ENCODE data around the gene NKX6-2.

NKX6-2 gene

DNA sequence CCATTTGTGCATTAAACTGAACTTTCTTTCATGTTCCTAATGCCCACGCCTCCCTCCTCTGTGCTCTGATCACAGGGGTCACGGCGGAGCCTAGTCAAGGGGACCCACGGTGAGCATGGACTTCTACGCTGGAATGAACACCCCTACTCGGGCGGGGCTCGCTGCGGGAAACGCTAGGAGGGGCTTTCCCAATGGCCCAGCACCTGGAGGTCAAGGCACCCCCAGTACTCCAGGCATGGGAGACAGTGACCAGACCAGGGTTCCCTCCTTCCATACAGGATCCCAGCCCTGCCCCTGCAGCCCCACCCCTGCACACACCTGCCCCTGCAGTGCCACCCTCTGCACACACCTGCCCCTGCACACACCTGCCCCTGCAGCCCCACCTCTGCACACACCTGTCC lies 27.1 kb upstream of the NKX6-2 start:
- DNase-seq (ENCODE audit: low read depth) = no peak

DNA sequence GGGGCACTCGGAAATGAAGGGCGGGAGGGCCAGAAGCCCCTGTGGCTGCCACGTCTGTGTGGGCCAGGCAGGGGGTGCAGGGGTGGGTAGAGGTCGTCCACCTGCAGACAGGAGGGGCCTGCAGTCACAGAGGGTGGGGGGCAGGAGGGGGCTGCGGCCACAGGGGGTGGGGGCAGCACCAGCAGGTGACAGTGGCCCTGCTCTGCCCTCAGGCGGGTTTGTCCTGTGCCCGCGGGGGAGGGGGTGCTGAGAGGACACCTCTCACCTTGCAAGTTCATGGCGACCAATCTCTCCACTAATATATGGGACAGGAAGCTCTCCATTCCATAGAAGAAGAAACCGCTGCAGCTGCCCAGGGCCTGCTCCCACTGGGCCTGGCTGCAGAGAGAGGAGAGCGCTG lies 26.6 kb upstream of the NKX6-2 start:
- DNase-seq (ENCODE audit: low read depth) = no peak

DNA sequence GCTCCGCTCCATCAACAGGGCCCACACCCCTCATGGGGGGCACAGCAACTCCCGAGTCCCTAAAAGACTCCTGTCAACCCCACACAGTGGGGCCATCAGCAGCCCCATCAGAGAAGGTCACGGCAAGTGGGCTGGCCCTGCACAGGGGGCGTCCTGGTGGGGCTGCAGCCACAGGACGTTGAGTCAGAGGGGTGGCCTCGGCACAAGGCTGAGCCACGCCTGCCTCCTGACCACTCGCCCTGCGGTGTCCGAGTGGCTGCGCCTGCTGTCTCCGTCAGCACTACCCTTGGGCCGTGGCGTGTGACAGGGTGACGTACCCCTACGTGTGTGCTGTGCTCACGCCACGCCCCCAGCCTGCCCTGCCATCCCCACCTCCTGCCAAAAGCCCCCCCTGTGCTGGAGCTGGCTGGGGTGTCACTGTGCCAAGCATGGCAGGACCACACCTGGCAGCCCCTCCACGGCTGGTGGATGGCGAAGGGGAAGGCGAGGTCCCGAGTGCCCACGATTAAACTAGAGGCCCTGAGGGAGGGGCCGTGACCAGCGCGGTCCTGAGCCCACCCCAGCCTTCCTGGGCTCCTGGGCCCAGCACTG lies 26.0 kb upstream of the NKX6-2 start:
- DNase-seq (ENCODE audit: low read depth) = no peak

DNA sequence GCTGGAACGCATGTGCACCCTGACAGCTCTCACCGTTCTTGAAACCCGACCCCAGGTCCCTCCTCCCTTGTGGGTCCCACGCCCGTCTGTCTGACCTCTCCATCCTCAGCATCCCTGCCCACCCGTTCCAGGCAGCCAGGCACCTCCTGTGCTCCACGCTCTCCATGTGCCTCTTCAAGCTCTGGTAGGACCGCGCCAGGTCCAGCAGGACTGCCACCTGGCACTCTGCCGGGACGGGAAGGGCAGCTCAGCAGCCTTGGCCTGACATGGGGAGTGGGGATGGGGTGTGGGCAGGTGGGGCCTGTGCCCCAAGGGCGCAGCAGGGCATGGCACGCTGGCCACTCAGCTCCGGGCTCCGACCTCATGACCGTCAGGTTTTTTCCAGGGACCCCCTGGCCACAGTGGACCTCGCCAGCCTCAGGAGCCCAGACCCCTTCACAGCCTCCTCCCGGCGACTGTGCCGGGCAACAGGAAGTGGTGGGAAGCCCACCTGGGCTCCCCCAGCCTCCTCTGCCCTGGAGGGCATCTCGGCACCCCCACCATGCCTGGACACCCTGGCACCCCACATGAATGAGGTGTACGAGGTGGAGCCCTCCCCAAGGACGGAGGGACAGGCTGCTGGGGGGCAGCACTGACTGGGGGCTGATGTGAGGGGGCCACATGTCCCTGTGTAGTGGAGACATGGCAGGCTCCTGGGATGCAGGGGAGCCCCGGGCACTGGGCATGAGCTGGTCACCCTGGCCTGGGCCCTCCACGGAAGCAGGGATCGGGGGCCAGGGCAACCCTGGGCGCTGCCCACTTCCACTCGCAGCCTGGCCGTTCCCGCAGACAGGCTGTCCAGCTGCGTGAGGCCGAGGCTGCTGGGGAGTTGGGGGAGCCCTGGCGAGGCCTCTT lies 25.1 kb upstream of the NKX6-2 start:
- no peak for DNase-seq (ENCODE audit: low read depth)

DNA sequence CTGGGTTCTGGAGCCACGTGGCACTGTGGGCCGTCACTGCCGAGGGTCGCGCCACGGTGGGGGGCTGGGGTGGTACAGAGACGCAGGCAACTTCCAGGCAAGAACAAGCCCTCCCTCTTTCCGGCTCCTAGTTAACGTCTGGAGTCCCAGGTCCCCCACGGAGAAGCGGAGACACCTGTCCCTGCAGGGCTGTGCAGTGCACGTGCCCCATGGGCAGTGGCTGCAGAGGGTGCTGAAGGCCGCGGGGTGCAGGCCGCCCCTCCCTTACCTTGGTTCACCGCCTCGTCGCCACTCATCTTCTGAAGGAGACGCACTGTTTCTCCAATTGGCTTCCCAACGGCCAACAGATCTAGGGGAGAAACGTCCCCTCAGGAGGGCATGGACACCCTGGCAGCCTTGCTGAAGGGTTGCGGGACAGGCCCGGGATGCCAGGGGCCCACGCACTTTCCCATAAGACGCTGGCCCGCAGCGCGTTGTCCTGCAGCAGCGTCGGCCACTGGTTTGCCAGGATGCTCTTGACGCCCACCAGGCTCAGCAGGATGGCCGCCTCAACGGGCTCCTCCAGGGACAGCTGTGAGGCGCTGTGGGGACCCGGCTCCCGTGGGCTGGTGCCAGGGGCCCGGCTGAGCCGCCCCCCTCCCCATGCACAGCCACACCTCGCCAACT lies 24.3 kb upstream of the NKX6-2 start:
- DNase-seq (ENCODE audit: low read depth) = no peak

DNA sequence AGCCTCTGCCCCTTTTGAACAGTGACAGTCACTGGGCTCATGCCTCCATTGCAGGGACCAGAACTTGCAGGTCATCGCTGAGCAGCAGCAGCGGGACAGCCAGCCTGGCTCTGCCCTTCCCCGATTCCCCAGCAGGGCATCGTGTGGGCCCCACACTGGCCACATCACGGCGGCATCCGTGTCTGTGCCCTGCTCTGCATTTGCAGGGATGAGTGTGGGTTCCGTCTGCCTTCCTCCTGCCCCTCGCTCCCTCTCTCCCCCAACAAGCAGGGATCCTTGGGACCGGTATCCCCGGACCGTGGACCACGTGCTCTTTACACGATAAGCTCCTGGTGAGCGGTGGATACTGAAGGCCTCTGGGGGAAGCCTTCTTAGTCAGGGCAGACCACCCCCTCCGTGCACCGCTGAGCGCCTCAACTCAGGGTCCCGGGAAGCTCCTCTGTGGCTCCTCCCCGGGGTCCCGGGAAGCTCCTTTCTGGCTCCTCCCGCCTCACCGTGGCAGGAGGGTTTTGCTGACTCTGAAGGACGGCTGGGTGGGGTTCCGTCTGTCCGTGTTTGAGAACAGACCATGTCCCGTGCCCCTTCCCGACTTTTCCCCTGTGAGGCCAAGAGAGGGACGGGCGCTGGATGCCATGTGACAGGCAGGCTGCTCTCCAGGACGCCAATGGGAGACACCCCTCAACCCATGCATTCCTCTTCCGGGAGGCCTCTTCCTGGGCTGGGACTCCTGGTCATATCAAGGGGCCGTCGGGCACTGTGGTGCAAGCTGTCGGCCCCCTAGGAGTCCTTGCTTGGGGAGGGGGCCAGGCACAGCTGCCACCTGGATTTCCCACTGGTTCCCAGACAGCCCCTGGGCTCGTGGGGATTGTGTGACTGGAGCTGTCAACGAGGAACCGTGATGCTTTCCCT lies 23.5 kb upstream of the NKX6-2 start:
- no peak for DNase-seq (ENCODE audit: low read depth)

DNA sequence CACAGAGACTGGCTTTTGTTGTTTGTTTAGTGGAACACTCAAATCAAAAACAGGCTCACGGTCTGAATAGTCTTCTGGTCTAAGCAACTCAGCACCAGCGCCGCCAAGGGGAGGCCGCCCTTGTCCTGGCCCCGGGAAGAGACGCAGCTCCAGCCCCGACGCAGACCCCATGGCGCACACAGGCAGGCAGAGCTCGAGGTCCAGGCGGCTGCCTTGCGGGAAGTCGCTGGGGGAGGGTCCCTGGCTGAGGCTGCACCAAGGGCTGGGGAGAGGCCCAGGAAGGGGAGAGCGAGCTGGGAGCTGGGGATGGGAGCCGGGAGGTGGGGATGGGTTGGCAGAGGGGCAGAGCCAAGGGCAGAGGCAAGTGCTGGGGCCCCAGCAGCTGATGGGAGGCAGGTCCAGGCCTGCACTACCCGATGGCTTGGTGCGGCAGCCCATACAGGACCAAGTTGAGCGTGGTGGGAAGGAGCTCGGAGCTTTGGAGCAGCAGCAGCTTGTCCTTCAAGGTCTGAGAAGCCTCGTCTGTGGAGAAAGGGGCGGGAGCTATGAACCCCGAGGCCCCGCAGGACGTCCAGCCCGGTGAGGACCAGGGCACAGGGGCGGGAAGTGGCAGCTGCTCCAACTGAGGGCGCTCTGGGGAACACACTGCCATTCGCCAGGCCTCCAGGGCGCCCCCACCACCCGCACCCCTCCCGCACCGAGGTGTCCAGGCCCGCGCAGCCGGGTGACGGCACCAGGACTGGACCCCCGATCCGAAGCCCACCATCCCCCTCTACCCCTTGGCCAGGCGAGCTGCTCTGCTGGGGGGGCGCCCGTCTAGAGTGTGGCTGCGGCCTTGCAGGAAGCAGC lies 22.7 kb upstream of the NKX6-2 start:
- no peak for DNase-seq (ENCODE audit: low read depth)

DNA sequence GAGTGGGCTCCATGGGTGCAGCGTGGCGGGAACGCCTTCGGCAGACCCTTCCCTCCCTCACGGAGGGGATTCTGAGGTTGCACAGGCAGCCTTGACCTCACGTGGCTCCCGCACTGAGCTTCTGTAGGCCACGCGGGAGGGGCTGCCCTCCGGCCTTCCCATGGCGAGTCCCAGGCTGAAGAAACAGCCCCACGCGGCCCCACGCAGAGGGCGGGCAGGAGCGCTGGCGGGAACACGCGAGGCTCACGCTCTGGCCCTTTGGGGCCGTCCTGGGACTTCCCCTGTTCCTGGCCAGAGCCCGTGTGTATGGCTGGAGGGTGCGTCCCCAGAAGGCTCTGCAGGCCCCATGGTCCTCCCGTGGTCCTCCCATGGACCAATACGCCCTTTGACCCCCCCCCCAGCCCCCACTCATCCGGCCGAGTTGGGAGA lies 21.7 kb upstream of the NKX6-2 start:
- DNase-seq (ENCODE audit: low read depth) = no peak

DNA sequence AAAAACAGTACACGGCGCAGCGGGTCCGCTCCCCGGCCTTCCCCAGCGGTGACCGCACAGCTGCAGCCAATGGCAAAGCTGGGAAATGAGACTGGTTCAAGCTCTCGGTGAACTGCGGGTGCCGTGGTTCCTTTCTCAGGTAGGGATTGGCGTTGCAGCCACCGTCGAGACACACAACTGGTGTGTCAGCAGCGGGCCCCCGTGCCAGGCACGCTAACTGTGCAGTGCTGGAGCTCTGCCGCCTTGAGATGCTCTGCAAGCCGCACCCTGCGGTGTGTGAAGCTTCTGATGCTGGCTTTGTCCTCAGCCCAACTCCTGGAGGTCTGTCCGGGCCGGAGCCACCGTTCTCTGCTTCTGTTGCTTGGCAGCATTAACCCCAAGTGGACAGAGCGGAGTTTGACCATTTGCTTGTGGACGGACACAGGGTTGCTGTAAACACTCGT lies 20.6 kb upstream of the NKX6-2 start:
- DNase-seq (ENCODE audit: low read depth) = no peak

DNA sequence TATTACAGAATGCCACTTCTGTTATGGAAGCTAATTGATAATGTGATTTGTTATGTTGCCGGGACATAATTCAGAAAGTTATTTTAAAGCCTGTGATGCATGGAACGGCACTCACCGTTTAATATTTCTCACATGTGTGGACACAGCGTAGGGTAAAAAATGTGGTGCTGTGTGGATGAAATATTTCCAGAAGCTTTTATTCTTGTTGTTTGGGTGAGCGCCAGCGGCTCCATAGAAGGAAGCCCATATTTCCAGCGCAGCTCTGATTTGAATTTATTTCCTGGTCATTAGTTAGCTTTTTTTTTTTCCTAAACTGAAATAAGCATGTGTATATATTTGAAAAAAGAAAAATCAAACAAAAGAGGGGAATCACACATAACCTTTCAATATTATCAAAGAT lies 20.2 kb upstream of the NKX6-2 start:
- DNase-seq (ENCODE audit: low read depth) = no peak

DNA sequence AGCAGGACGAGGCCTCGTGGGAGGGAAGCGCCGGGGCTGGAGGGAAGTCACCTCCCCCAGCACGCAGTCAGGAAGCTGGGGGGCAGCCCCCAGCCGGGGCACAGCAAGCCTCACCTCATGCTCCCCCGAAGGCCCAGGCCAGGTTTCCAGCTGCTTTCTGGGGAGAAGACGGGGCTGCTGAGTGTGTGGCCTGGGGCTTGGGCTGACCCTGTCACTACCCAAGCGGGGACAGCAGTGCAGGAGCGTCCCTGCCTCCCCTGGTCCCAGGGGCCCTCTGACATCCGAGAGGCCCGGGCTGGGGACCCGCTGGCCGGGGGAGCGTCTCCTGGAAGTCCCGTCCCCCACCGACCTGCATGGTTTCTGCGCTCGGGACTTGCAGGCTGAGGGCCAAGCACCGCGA lies 19.7 kb upstream of the NKX6-2 start:
- DNase-seq (ENCODE audit: low read depth) = no peak

DNA sequence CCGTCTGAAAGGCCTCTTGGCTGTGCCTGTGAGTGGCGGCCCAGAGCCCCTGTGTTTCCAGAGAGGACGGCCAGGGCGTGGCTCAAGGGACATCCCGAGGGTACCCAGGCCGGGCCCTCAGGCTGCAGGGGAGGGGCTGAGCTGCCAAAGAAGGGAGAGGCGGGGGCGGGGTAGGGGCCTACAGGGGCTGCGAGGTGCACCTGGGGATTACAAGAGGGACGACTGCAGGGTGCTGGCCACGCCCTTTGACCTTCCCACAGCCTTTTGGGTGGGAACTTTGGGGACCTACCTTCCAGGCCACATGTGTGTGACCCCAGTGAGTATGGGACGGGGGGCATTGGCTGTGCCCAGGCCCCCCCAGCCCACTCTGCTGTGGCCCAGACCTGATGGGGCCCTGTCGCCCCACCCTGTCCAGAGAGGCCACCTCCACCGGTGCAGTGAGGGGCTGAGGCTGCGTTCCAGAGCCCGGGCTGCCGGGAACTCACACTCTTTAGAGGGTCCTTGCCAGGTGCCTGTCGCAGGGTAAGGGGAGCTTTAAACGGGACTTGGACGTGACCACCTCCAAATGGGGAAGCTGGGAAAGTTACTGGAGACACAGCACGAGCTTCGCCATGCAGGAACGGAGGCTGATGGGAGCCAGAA lies 19.0 kb upstream of the NKX6-2 start:
- no peak for DNase-seq (ENCODE audit: low read depth)

DNA sequence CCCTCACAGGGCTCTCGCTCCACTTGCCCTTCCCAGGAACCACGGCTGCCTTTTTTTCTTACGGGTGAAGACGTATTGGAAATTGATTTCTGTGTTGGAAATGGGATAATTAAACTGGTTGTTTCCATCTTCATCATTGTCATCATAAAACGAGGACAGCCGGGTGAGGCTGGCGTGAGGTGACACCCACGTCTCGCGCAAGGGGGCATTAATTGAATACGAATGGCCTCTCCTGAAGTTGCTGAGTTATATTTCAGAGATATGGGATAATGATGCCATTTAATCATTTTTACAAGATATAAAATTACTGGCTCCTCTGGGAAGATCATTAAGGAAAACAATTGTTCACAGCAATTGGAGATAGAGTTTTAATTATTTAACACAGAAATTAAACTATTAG lies 18.3 kb upstream of the NKX6-2 start:
- no peak for DNase-seq (ENCODE audit: low read depth)

DNA sequence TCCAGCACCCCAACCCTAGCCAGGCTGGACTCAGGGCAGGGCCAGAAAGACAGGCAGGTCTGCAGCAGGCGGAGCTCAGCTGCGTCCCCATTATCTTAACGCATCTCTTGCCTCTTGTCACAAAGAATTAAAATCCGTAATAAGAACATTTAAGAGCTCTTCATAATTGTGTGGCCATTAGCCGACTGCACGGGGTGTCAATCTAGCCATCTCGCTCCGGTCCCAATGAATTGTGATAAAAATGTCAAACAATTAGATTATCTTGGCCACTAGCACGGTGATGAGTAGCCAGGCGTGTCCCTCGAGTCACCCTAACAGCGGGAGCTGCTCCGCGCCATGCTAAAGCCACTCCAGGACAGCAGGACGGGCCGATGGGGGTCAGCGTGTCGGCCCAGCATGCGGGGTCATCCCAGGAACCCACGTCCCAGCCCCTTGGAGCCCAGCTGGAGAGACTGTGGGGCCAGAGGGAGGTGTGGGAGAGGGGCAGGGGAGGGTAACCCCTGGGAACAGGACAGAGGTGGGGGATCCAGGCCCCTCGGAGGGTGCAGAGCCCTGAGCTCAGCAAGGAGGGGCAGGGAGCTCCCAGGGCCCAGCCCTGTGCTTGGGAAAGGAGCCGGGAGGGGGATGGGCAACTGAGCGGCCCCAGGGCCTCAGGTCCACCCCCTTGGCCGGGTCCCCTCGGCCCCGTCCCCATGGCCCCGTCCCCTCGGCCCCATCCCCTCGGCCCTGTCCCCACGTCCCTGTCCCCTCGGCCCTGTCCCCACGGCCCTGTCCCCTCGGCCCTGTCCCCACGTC lies 17.7 kb upstream of the NKX6-2 start:
- DNase-seq (ENCODE audit: low read depth) = no peak

DNA sequence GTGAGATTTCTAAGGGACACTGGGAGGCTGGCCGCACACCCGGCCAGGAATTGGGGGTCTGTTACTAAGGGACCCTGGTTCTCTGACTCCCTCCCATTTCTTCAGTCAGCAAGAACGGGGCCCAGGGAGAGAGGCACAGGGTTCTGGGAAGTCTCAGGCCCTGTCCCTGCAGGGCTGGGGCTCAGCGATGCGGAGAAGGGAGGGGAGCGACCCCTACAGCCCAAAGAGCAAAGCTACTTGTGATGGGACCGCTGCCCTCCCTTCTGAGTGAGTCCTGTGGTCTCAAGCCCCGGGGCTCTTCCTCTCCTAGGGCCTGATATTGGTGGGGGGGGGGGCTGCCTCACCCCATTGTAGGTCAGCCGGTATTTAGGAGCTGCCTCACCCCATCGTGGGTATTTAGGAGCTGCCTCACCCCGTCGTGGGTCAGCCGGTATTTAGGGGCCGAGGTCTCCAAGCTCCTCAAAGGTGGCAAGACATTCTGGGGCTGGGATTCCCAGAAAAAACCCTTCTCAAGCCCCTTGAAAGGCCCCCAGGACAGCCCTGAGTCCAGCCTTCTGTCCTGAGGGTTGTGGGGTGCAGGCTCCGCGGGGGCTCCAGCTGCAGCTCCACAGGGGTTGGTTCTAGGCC lies 16.9 kb upstream of the NKX6-2 start:
- DNase-seq (ENCODE audit: low read depth) = no peak

DNA sequence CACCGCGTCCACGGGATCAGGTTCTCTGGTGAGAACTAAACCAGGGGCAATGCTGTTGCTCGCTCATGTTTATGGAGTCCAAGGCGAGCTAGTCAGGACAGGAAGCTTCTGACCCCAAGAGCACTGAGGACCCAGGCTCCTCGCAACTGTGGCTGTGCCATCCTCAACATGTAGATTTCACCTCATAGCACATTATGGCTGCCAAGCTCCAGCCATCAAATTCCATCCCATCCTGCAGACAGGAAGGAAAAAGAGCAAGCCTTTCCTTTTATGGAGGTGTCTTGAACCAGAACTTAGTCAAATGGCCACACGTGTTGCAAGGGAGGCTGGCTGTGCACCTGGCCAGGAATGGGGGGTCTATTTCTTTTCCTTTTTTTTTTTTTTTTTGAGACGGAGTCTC lies 16.1 kb upstream of the NKX6-2 start:
- DNase-seq (ENCODE audit: low read depth) = no peak

DNA sequence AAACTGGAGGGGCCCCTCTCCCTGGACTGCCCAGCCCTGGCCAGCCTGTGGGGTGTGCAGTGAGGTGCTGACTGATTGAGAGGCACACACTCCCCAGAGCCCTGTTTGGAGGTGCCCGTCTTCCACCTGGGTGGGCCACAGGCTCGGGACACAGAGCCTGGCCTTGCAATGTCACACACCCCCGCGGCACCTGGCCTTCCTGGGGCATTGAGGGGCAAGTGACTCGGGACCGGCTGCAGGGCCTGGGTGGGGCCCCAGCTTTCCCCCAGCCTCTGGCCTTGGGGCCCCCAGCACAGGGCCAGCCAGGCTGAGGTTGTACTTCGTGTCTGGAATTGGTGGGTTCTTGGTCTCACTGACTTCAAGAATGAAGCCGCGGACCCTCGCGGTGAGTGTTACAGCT lies 13.9 kb upstream of the NKX6-2 start:
- DNase-seq (ENCODE audit: low read depth) = no peak

DNA sequence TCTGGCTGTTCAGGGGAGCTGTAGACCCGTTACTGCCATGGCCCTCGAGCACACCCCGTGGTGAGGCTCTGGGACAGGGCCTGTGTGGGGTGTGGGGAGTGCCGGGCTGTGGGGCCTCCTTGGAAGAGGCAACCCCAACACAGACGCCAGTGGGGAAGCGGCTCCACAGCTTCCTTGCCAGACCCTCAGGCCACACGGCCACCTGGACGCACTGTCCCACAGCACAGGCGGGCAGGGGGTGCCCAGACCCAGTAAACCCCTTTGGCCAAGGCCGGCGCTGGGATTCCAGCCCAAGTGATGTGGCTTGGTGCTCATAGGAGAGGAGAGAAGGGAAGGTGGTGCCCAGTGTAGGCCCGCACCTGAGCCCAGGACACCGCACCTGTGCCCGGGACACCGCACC lies 12.9 kb upstream of the NKX6-2 start:
- DNase-seq (ENCODE audit: low read depth) = no peak

DNA sequence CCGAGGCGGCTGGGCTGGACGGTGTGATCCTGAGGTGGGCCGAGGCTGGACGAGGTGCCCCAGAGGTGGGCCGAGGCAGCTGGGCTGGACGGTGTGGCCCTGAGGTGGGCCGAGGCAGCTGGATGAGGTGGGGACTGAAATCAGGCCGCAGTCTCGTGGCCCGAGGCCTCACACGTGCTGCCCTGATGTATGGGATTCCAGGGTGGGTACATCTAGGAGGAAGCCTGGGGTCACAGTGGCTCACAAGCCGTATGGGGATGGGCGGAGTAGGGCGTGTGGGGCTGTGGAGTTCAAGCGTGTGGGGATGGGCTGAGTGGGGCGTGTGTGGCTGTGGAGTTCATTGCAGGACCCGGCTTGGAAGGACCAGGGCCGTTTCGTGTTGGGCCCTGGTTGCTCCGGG lies 12.5 kb upstream of the NKX6-2 start:
- DNase-seq (ENCODE audit: low read depth) = no peak

Measured in activated T-cell treated with anti-CD3 and anti-CD28 coated beads for 24 hours (primary cell).